HEK293T (cell line): ENCODE measurements around the gene PRKD2.
"Not testable (repeated sequence)": the region's sequence is repeated elsewhere in the genome, so short reads cannot be mapped to it uniquely, and the experiment has no call there.

Experiments used
- CTCF ChIA-PET: fragments of 350-600 bp; formaldehyde crosslinking; extraction: SDS; loops from one replicate; lab custom pipeline; 2021; ENCODE audit warnings: antibody characterized with exemption, inconsistent platforms; lab: Yijun Ruan, JAX
- POLR2A ChIA-PET: fragments of 350-600 bp; formaldehyde crosslinking; extraction: SDS; loops from one replicate; lab custom pipeline; 2020; ENCODE audit warnings: antibody characterized with exemption, inconsistent platforms; lab: Yijun Ruan, JAX
- DNase-seq: peaks from one replicate; pipeline ENCODE4 v3.0.0; 2012; ENCODE audit warnings: mixed read lengths; ENCODE audit errors: extremely low spot score
- ARNT ChIP-seq: fragments of 450-650 bp; IDR thresholded peaks from 2 replicates; pipeline ENCODE4 v1.6.1; 2017; ENCODE audit warnings: mild to moderate bottlenecking
- BHLHE40 ChIP-seq: fragments of 450-650 bp; IDR thresholded peaks from 2 replicates; pipeline ENCODE4 v1.6.1; 2016; ENCODE audit warnings: mild to moderate bottlenecking, moderate library complexity, borderline replicate concordance
- CTBP1 ChIP-seq: fragments of 450-650 bp; IDR thresholded peaks from 2 replicates; pipeline ENCODE4 v1.6.1; 2016; ENCODE audit warnings: borderline replicate concordance
- ELF4 ChIP-seq: fragments of 450-650 bp; IDR thresholded peaks from 2 replicates; pipeline ENCODE4 v1.6.1; 2017; ENCODE audit warnings: antibody characterized with exemption
- FOXA1 ChIP-seq: fragments of 450-650 bp; IDR thresholded peaks from 2 replicates; pipeline ENCODE4 v1.6.1; 2016; ENCODE audit warnings: mild to moderate bottlenecking
- FOXK2 ChIP-seq: fragments of 450-650 bp; IDR thresholded peaks from 2 replicates; pipeline ENCODE4 v1.6.1; 2016; ENCODE audit warnings: mild to moderate bottlenecking
- FOXM1 ChIP-seq: fragments of 450-650 bp; IDR thresholded peaks from 2 replicates; pipeline ENCODE4 v1.6.1; 2017; ENCODE audit warnings: mild to moderate bottlenecking, borderline replicate concordance
- HDGF ChIP-seq: fragments of 450-650 bp; IDR thresholded peaks from 2 replicates; pipeline ENCODE4 v1.6.1; 2017; ENCODE audit warnings: antibody characterized with exemption, borderline replicate concordance
- L3MBTL2 ChIP-seq: fragments of 450-650 bp; conservative IDR thresholded peaks from 2 replicates; pipeline ENCODE4 v1.6.1; 2016; ENCODE audit warnings: mild to moderate bottlenecking
- LEF1 ChIP-seq: fragments of 450-650 bp; IDR thresholded peaks from 2 replicates; pipeline ENCODE4 v1.6.1; 2017; ENCODE audit warnings: mild to moderate bottlenecking, borderline replicate concordance
- NFRKB ChIP-seq: fragments of 450-650 bp; IDR thresholded peaks from 2 replicates; pipeline ENCODE4 v1.6.1; 2016; ENCODE audit warnings: mild to moderate bottlenecking, moderate library complexity
- SP1 ChIP-seq: fragments of 450-650 bp; IDR thresholded peaks from 2 replicates; pipeline ENCODE4 v1.6.1; 2017
- SUZ12 ChIP-seq: fragments of 450-650 bp; IDR thresholded peaks from 2 replicates; pipeline ENCODE4 v1.6.1; 2016; ENCODE audit warnings: mild to moderate bottlenecking
- TARDBP ChIP-seq: fragments of 450-650 bp; IDR thresholded peaks from 2 replicates; pipeline ENCODE4 v1.6.1; 2016
- ZNF384 ChIP-seq: fragments of 450-650 bp; IDR thresholded peaks from 2 replicates; pipeline ENCODE4 v1.6.1; 2016
- TF ChIP-seq, protein P1 (sequence below): fragments of 450-650 bp; IDR thresholded peaks from 2 replicates; pipeline ENCODE4 v1.6.1; 2016

Gene PRKD2

DNA sequence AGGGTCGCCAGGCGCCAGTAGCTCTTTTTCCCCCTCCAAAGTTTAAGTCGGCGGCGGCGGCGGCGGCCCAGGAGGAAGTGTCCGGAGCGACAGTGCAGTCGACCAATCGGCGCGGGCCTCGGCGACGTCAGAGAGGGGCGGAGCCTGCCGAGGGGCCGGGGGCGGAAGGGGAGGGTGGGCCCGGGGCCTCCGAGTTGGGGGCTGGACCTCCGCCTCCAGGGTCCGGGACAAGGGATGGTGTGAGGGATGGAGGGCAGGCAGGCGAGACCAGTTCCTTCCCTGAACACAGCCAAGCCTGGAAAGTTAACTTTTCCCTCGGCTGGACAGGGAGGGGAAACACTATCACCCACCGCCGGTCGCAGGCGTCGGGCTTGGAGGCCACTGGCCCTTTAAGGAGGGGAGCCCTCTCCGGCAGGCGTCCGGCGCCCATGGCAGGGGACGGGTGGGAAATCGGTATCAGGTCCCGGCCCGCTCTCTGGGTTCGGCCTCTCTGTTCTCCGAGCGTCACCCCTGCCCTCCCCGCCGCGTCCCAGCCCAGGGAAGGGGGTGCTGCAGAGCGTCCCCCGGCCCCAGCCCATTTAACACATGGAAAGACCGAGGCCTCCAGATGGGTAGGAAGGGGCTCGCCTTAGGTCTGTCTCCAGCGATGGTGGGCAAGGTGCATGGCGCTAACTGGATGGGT lies at the start of gene PRKD2:
PRKD2 (minus strand) TSS at position 81 of the 682 bp plus-strand sequence. CDS start 744 bp downstream, outside the sequence.
- DNase-seq, result peak; percentile 95
- ChIA-PET CTCF (interaction anchor here (0.5 kb wide), 1 partner anchor 95 kb away, joined by 3 read pairs; no protein-coding TSS in a partner anchor), POLR2A (no interaction called here)
- TF ChIP-seq L3MBTL2 (no peak), ELF4 (no peak), NFRKB (no peak), LEF1 (no peak), SP1 (no peak)
- TF ChIP-seq, protein P1, sequence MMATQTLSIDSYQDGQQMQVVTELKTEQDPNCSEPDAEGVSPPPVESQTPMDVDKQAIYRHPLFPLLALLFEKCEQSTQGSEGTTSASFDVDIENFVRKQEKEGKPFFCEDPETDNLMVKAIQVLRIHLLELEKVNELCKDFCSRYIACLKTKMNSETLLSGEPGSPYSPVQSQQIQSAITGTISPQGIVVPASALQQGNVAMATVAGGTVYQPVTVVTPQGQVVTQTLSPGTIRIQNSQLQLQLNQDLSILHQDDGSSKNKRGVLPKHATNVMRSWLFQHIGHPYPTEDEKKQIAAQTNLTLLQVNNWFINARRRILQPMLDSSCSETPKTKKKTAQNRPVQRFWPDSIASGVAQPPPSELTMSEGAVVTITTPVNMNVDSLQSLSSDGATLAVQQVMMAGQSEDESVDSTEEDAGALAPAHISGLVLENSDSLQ, result peak; percentile 98

DNA sequence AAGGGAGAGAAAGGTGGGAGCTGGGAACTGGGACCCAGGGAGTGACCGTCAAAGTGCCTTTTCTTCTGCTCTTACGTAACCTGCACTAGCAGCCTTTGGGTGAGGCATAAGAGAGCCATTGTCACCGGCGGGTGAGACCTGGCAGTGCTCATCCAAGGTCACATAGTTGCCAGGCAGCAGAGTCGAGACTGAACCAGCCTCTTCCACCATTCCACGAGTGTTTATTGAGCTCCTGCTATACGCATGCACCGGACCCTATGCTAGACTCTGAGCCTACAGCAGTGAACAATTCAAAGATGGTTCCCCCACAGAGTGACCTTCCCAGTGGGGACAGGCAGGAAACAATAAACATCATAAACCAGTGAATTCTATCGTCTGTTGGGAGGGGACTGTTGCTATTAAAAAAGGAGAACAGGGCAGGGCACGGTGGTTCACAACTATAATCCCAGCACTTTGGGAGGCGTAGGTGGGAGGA lies 47.9 kb upstream of the PRKD2 start:
- CTCF ChIA-PET, result interaction anchor here (0.8 to 1.4 kb wide), 3 partner anchors 13 to 76 kb away, joined by 3 to 8 read pairs (median 7); no protein-coding TSS in a partner anchor

DNA sequence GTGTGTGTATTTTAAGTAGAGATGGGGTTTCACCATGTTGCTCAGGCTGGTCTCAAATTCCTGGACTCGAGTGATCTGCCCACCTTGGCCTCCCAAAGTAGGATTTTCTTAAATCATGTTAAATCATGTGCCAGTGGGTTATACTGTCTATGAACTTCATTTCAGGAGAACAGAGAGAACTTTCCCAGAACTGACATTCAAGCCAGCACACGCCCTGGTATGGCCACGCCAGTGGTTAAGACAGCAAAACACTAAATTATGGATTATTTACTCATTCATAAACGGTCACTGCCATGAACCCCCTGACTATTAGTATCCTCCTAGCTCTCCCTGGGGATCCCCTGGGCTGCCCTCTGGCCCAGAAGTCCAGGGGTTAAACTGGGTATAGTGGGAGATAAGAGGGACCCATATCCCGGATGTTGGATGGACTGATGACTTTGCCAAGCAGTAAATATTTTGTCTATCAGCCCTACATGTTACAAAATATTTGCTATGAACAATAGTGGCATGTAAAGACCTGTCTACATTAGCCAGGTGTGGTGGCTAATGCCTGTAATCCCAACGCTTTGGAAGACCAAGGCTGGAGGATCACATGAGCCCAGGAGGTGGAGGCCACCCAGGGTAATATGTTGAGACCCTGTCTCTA lies 45.5 kb upstream of the PRKD2 start:
- DNase-seq, result no peak
- POLR2A ChIA-PET, result no interaction called here
- TF ChIP-seq FOXM1, result no peak
- TF ChIP-seq NFRKB, result no peak
- no peak for TF ChIP-seq SUZ12
- no peak for TF ChIP-seq TARDBP
- no peak for TF ChIP-seq ZNF384
- TF ChIP-seq, protein P1, result no peak
- no peak for TF ChIP-seq FOXK2
- TF ChIP-seq CTBP1, result no peak
- no peak for TF ChIP-seq FOXA1
- no peak for TF ChIP-seq BHLHE40
- TF ChIP-seq SP1, result no peak
- no peak for TF ChIP-seq ELF4
- TF ChIP-seq HDGF, result no peak
- TF ChIP-seq ARNT, result no peak
- no peak for TF ChIP-seq LEF1
- TF ChIP-seq L3MBTL2, result no peak
- CTCF ChIA-PET, result no interaction called here

More for the DNA sequence above, 47.9 kb upstream of the PRKD2 start:
- DNase-seq, result no peak
- POLR2A ChIA-PET, result interaction anchor here (0.9 to 1.7 kb wide), 2 partner anchors 20 to 22 kb away, joined by 3 to 7 read pairs; no protein-coding TSS in a partner anchor
- TF ChIP-seq ELF4, result no peak
- no peak for TF ChIP-seq ZNF384
- no peak for TF ChIP-seq NFRKB
- no peak for TF ChIP-seq FOXM1
- no peak for TF ChIP-seq FOXA1
- no peak for TF ChIP-seq CTBP1
- no peak for TF ChIP-seq SUZ12
- TF ChIP-seq LEF1, result no peak
- no peak for TF ChIP-seq SP1
- TF ChIP-seq HDGF, result no peak
- no peak for TF ChIP-seq BHLHE40
- TF ChIP-seq FOXK2, result no peak
- no peak for TF ChIP-seq ARNT
- TF ChIP-seq L3MBTL2, result no peak
- TF ChIP-seq, protein P1, result no peak
- TF ChIP-seq TARDBP, result no peak

DNA sequence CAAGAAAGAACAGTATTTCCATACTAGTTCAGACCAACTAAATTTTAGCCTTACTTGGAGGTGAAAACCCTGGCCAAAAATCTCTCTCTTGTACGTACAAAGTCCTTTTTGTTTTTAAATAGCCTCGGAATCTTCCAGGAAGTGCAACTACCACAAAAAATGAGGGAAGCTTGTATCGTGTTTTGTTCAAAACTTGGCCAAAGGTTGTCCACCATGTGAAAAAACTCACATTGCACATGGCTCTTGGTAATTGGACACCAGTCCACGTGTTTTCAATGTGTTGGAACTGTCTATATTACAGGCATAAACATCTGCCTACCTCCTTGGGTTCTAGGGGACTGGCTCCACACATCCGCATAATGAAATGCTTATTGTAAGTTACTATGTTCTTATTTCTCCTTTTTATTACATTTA lies 44.5 kb upstream of the PRKD2 start:
- TF ChIP-seq BHLHE40, result no peak
- peak; percentile 74 for TF ChIP-seq L3MBTL2
- no peak for TF ChIP-seq FOXA1
- ChIA-PET POLR2A (no interaction called here), CTCF (interaction anchor here (0.6 kb wide), 1 partner anchor 79 kb away, joined by 4 read pairs; no protein-coding TSS in a partner anchor)
- DNase-seq, result no peak

DNA sequence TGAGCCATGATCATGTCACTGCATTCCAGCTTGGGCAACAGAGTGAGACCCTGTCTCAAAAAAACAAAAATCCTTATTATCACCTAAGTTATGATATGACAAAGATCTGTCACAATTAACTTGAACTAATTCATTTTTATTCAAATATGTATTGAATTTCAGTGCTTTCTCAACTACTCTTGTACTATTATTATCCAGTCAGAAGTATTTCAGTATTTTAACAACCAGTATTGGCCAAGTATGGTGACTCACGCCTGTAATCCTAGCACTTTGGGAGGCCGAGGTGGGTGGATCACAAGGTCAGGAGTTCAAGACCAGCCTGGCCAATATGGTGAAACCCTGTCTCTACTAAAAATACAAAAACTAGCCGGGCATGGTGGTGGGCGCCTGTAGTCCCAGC lies 44.0 kb upstream of the PRKD2 start:
- CTCF ChIA-PET, POLR2A ChIA-PET, DNase-seq: not testable (repeated sequence)

DNA sequence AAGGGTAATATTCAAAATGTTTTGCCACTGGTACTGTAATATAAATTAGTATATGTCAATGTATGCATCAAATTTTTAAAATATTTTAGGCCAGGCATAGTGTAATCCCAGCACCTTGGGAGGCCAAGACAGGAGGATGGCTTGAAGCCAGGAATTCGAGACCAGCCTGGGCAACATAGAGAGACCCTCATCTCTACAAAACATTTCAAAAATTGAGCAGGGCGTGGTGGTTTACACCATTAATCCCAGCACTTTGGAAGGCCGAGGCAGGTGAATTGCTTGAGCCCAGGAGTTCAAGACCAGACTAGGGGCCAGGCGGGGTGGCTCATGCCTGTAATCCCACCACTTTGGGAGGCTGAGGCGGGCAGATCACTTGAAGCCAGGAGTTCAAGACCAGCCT lies 43.4 kb upstream of the PRKD2 start:
- DNase-seq, result no peak
- ChIA-PET POLR2A (no interaction called here), CTCF (no interaction called here)
- TF ChIP-seq NFRKB (no peak), ARNT (no peak), LEF1 (no peak), L3MBTL2 (no peak), HDGF (no peak), SUZ12 (no peak), BHLHE40 (no peak), ZNF384 (no peak), CTBP1 (no peak), FOXM1 (no peak), FOXK2 (no peak), TARDBP (no peak), ELF4 (no peak), SP1 (no peak), FOXA1 (no peak)
- TF ChIP-seq, protein P1, result no peak
